Astrocyte (in vitro differentiated cells and primary cell): ENCODE results near the gene PKNOX1. TPM values are rescaled to one million over a fixed set of nuclear protein-coding genes. Genes with fewer than 3 reads are reported as not detected.
"Not testable (repeated sequence)": the region's sequence is repeated elsewhere in the genome, so short reads cannot be mapped to it uniquely, and the experiment has no call there.

Experiments used
- DNase-seq: peaks from one replicate; pipeline ENCODE4 v3.0.0-alpha.2; 2010; ENCODE audit warnings: low read depth
- FAIRE-seq: peaks from 2 replicates; lab custom pipeline; 2011; peaks lifted over from hg19 to GRCh38; lab: Jason Lieb, UNC
- H2AFZ ChIP-seq: 2 replicates; pipeline ENCODE4 v1.6.0; 2012; ENCODE audit warnings: low read depth, low read length, inconsistent platforms
- H3K27ac ChIP-seq: 2 replicates; pipeline ENCODE4 v1.5.1; 2011; ENCODE audit warnings: low read depth, low read length, inconsistent platforms
- H3K27me3 ChIP-seq: 2 replicates; pipeline ENCODE4 v1.6.0; 2011; ENCODE audit warnings: low read length, inconsistent platforms; ENCODE audit not compliant: insufficient read depth
- H3K36me3 ChIP-seq: 2 replicates; pipeline ENCODE4 v1.5.1; 2011; ENCODE audit warnings: low read length, inconsistent platforms; ENCODE audit not compliant: insufficient read depth
- H3K4me1 ChIP-seq: 2 replicates; pipeline ENCODE4 v1.5.1; 2011; ENCODE audit warnings: low read length, inconsistent platforms; ENCODE audit not compliant: insufficient read depth
- H3K4me2 ChIP-seq: 2 replicates; pipeline ENCODE4 v1.6.0; 2012; ENCODE audit warnings: low read length, inconsistent platforms
- H3K4me3 ChIP-seq: 2 replicates; pipeline ENCODE4 v1.5.1; 2011; ENCODE audit warnings: low read depth, mild to moderate bottlenecking, low read length, inconsistent platforms; ENCODE audit not compliant: insufficient read depth
- H3K79me2 ChIP-seq: 2 replicates; pipeline ENCODE4 v1.6.0; 2012; ENCODE audit warnings: mild to moderate bottlenecking, low read length, inconsistent platforms; ENCODE audit not compliant: insufficient read depth
- H3K9ac ChIP-seq: 2 replicates; pipeline ENCODE4 v1.6.0; 2012; ENCODE audit warnings: mild to moderate bottlenecking, low read length, inconsistent platforms
- H3K9me3 ChIP-seq: 2 replicates; pipeline ENCODE4 v1.5.1; 2012; ENCODE audit warnings: low read depth, mild to moderate bottlenecking, low read length, inconsistent platforms; ENCODE audit not compliant: insufficient read depth
- H4K20me1 ChIP-seq: 2 replicates; pipeline ENCODE4 v1.6.0; 2012; ENCODE audit warnings: low read length, inconsistent platforms; ENCODE audit not compliant: insufficient read depth
- H3K27ac Mint-ChIP-seq: one replicate; pipeline ENCODE4 v1.8.0; 2021; ENCODE audit warnings: mild to moderate bottlenecking, mixed read lengths; ENCODE audit not compliant: unreplicated experiment
- H3K27me3 Mint-ChIP-seq: one replicate; pipeline ENCODE4 v1.8.0; 2021; ENCODE audit warnings: low read depth, mixed read lengths; ENCODE audit not compliant: unreplicated experiment
- H3K36me3 Mint-ChIP-seq: one replicate; pipeline ENCODE4 v1.8.0; 2021; ENCODE audit warnings: low read depth, mixed read lengths; ENCODE audit not compliant: unreplicated experiment
- H3K4me1 Mint-ChIP-seq: one replicate; pipeline ENCODE4 v1.8.0; 2021; ENCODE audit warnings: low read depth, mixed read lengths; ENCODE audit not compliant: unreplicated experiment
- H3K4me3 Mint-ChIP-seq: one replicate; pipeline ENCODE4 v1.8.0; 2021; ENCODE audit warnings: mild to moderate bottlenecking, moderate library complexity, mixed read lengths; ENCODE audit not compliant: unreplicated experiment
- H3K9me3 Mint-ChIP-seq: one replicate; pipeline ENCODE4 v1.8.0; 2021; ENCODE audit warnings: mild to moderate bottlenecking, mixed read lengths; ENCODE audit not compliant: unreplicated experiment
- total RNA-seq: library from RNA; stranded (reverse); gene quantifications from 2 replicates; pipeline ENCODE4 v1.2.1, GENCODE V29; 2021

PKNOX1 gene
- total RNA-seq, 1 donor from 2014 or later: 11.2 TPM

DNA sequence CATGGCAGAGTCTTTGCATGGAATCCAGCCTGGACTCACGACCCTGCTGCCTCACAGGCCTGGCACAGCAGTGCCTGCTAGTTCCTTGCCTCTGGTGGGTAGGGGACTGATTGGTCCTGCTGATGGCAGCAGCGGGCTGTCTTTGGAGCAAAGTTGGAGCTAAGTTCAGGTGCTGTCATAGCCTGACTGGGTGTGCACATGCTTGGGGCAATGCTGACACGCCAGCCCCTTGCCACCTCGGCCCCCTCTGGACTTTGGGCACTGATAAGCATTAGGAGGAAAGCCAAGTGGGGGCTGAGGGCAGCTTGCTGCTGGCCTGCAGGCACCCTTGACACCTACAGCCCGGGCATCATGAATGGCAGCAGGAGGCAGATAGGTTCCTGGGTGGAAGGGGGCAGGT is 67.8 kb downstream of the PKNOX1 start:
- not testable (repeated sequence) for H3K27ac ChIP-seq, H3K9me3 ChIP-seq, H3K4me2 ChIP-seq, H3K27ac Mint-ChIP-seq, H3K4me1 Mint-ChIP-seq, H3K79me2 ChIP-seq, DNase-seq, H3K9ac ChIP-seq, H3K4me3 ChIP-seq, FAIRE-seq, H3K4me3 Mint-ChIP-seq, H3K4me1 ChIP-seq, H3K9me3 Mint-ChIP-seq, H3K36me3 ChIP-seq, H2AFZ ChIP-seq, H3K36me3 Mint-ChIP-seq, H3K27me3 Mint-ChIP-seq, H3K27me3 ChIP-seq, H4K20me1 ChIP-seq

DNA sequence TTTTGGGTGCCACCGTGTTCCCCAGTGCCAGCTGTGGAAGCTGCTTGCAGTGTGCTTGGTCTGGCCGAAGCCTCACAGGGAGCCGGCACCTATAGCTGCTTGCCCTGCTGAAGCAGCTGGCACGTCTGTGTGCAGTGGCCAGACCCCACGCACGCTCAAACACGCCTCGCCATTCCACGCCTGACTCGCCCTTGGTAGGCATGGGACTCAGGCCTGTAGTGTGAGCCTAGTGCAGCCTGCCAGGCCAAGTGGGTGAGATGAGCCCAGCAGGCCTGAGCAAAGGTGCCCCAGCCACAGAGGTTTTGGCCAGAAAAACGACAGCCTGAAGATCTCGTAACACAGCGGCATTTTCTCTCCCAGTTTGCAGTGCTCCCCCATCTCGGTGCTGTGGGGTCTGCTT is 68.9 kb downstream of the PKNOX1 start:
- not testable (repeated sequence) for H3K36me3 Mint-ChIP-seq, H3K27ac Mint-ChIP-seq, H3K4me1 ChIP-seq, FAIRE-seq, H3K36me3 ChIP-seq, H3K4me3 ChIP-seq, H3K4me2 ChIP-seq, H3K9ac ChIP-seq, H3K9me3 Mint-ChIP-seq, H3K4me3 Mint-ChIP-seq, H3K79me2 ChIP-seq, H2AFZ ChIP-seq, H4K20me1 ChIP-seq, H3K27me3 Mint-ChIP-seq, H3K9me3 ChIP-seq, DNase-seq, H3K27me3 ChIP-seq, H3K27ac ChIP-seq, H3K4me1 Mint-ChIP-seq

DNA sequence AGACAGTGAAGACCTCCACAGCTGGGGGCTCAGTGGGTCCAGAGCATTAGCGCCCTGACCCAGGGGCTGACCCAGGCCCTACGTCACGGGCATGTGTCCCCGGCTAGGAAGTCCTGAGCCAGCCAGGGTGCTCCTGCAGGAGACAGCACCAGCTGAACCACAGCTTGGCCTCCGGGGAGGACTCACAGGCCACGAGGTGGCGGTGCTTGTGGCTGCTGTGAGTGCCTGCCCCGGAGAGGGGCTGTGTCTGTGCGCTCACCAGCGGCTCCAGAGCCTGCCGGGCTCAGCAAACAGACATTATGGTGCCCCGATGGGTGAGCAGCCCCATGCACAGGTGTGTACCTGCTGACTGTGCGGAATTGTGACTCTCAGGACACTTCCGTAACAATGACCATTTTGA is 70.2 kb downstream of the PKNOX1 start:
- H3K36me3 ChIP-seq, H3K27me3 Mint-ChIP-seq, H3K27ac Mint-ChIP-seq, DNase-seq, H3K27ac ChIP-seq, H3K4me1 Mint-ChIP-seq, H3K4me3 Mint-ChIP-seq, H3K9me3 ChIP-seq, H3K79me2 ChIP-seq, H3K36me3 Mint-ChIP-seq, H3K4me2 ChIP-seq, H3K4me1 ChIP-seq, H4K20me1 ChIP-seq, H3K9me3 Mint-ChIP-seq, H2AFZ ChIP-seq, H3K4me3 ChIP-seq, H3K27me3 ChIP-seq, H3K9ac ChIP-seq, FAIRE-seq: not testable (repeated sequence)

DNA sequence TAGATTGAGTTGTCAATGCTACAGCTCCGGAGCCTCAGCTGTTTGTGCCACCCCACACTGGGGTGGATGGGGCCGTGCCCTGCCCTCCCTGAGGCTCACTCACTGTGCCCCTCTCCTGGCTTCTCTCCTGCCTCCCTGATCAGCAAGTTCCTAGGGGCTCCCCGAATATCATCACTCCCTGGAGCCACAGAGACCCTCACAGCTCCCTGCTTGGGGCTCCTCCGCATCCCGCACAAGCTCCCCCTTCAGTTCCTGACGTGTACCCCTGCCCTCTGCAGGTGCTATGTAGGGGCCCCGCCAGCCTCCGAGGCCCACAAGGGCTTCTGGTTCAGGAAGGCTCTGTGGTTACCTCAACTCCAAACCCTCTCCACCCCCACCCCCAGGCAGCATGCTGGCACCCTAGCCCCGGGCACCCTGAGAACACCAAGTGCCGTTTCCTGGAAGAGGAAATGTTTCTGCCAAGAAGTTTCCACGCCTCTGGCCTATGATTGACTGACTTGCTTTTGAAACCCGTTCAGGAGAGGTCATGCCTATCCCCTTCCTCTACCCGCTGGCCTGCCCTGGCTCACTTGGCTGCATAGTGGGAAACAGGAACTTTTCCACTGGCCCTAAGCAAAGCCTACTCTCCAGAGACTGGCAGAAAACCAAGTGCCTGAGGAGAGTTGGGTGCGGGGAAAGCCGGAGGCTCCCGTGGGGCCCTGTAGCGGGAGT is 71.0 kb downstream of the PKNOX1 start:
- not testable (repeated sequence) for H3K4me3 ChIP-seq, H3K79me2 ChIP-seq, H3K27ac ChIP-seq, H3K4me1 Mint-ChIP-seq, H3K9ac ChIP-seq, H3K4me2 ChIP-seq, H3K27me3 Mint-ChIP-seq, H3K36me3 ChIP-seq, H3K9me3 Mint-ChIP-seq, H3K27ac Mint-ChIP-seq, H3K27me3 ChIP-seq, DNase-seq, H4K20me1 ChIP-seq, H3K4me1 ChIP-seq, H2AFZ ChIP-seq, FAIRE-seq, H3K36me3 Mint-ChIP-seq, H3K4me3 Mint-ChIP-seq, H3K9me3 ChIP-seq

DNA sequence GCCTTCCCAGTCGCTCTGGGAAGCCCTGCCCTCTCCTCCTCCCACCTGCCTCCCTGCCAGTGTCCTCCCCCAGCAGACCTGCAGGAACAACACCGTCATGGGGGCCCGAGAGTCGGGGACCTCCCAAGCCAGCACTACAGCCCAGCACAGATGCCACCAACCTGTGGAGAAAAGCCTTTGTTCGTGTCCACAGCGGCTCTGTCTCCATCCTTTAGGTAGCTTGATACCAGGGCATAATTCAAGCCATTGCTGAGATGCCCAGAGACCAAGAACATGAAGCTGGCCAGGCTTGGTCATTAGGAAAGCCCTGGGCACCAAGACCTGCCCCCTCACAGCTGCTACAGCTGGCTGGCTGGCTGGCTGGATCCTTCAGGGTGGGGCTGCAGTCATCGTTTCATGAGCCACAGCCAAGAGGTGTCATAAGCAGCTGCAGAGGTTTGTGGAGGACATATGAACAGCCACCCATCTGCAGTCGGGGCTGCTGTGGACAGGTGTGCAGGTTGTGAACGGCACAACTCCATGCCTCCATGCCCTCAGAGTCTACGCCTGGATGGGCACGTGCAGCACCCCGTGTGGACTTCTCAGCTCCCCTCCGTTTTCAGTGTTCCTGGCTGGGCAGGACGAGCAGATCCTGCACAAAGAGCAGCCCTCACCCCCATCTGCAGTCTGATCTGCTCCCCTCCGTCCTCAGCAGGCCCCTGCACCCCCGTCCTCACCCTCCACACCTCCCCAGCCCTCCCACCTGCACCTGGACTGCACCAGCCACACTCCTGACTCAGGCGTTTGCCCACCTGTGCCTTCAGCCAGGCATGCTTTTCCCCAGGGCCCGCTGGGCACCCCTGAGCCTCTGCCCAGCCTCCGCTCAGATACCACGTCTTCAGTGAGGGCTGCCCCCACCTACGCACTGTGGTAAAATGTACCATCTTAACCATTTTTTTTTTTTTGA is 71.8 kb downstream of the PKNOX1 start:
- H4K20me1 ChIP-seq, H3K9me3 Mint-ChIP-seq, H3K9me3 ChIP-seq, H3K4me3 ChIP-seq, H3K79me2 ChIP-seq, H3K4me1 ChIP-seq, H3K27ac ChIP-seq, H3K4me3 Mint-ChIP-seq, H3K27me3 ChIP-seq, H3K27ac Mint-ChIP-seq, H2AFZ ChIP-seq, FAIRE-seq, H3K4me2 ChIP-seq, H3K27me3 Mint-ChIP-seq, DNase-seq, H3K4me1 Mint-ChIP-seq, H3K9ac ChIP-seq, H3K36me3 Mint-ChIP-seq, H3K36me3 ChIP-seq: not testable (repeated sequence)

DNA sequence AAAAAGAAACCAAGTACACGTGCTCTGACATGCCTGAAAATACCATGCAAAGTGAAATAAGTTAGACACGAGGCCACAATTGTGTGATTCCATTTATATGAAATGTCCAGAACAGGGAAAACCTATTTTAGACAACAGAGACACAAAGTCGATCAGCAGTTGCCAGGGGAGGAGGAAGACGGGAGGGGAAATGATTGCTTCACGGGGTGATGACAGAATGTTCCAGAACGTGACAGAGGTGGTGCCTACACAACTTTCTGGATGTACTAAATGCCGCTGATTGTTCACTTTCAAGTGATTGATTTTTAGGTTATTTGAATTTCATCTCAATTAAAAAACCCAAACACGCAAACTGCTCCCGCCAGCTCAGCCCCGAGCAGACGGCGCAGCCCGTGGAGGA is 78.8 kb downstream of the PKNOX1 start:
- not testable (repeated sequence) for H3K9ac ChIP-seq, H3K4me2 ChIP-seq, H2AFZ ChIP-seq, DNase-seq, H3K79me2 ChIP-seq, H3K9me3 ChIP-seq, H3K27ac Mint-ChIP-seq, H3K36me3 ChIP-seq, H3K4me3 Mint-ChIP-seq, H3K4me1 Mint-ChIP-seq, H3K9me3 Mint-ChIP-seq, FAIRE-seq, H3K4me1 ChIP-seq, H3K27me3 ChIP-seq, H3K27me3 Mint-ChIP-seq, H4K20me1 ChIP-seq, H3K36me3 Mint-ChIP-seq, H3K27ac ChIP-seq, H3K4me3 ChIP-seq
